DMS79 treated with DMSO at 0.1 percent for 48 hours (cell line): ENCODE measurements around the gene SNTG2.

Experiments used
- DNase-seq: peaks from one replicate; lab custom pipeline; 2025; lab: John Stamatoyannopoulos, UW

SNTG2 gene

DNA sequence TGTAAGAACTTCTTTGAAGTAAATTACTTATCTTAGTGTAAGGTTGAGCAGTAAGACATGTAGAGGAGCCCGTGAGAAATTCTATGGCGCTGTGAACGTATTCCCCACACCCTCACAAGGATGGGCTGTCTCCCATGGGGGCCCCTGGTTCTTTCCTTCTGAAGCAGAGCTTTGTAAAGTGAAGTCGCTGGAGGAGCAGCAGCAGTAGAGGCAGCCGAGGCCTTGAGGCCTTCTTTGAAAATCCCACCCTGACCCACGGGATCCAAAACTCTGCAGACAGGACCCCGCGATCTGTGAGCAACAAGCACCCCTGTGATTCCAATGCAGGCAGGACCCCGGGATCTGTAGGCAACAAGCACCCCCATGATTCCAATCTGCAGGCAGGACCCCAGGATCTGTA lies 23.8 kb upstream of the SNTG2 start:
- DNase-seq = no peak

DNA sequence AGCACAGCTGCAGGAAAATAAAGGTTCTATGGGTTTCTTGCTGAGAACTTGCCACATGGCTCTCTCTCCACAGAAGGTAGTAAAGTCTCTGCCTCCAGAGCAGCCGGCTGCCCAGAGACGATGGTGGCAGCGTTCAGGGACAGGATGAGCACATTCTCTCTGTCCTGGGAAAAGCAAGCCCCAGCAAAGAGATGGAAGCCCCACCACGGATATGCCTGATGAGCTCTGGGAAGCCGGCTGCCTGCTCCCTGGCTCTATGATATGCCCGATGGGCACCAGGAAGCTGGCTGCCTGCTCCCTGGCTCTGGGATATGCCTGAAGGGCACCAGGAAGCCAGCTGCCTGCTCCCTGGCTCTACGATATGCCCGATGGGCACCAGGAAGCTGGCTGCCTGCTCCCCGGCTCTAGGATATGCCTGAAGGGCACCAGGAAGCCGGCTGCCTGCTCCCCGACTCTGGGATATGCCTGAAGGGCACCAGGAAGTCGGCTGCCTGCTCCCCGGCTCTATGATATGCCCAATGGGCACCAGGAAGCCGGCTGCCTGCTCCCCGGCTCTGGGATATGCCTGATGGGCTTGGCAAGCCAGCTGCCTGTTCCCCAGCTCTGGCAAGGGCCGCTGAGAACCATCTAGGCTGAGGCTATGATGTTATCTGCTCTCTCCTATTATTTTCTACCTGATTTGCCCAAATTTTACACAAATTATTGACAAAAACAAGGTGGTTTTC lies 21.5 kb upstream of the SNTG2 start:
- no peak for DNase-seq

DNA sequence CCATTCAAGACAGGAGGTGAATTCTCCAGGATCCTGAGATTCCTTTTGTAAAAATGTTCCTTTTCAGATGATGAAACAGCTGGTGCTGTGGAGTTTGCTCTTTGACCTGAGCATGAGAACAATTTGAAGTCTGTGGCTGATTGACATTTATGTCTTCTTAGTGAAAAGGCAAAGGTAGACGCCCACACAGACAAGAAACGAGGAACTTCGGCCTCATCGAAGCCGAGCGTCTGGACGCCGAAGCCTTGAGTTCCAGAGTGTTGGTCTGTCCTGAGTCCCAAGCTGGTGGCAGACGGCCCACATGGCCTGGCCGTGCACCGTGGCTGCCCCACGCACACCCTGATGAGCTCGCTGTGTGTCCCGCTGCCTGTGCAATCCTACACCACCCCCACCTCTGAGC lies 20.7 kb upstream of the SNTG2 start:
- DNase-seq = no peak

DNA sequence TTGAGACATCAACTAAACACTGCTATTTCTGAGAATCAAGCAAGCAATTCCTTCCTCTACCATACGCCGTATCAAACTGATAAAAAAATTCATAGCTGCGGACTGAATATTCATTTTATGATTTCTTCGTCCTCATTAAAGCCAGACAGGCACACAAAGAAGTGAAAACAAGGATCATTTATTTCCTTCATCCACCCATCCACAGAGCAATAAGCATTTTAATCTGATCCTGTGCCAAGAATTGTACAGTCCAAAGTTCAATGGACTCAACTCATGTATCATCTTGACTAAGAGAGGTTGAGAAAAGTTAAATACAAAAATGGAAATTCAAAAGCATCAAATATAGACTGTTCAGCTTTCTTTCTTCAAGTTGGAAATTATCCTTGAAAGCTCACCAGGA lies 19.7 kb upstream of the SNTG2 start:
- no peak for DNase-seq

GRCh38 chr2:932320-933115 lies 18.1 kb upstream of the SNTG2 start:
- DNase-seq = no peak

GRCh38 chr2:933734-934295 lies 16.8 kb upstream of the SNTG2 start:
- DNase-seq = no peak

DNA sequence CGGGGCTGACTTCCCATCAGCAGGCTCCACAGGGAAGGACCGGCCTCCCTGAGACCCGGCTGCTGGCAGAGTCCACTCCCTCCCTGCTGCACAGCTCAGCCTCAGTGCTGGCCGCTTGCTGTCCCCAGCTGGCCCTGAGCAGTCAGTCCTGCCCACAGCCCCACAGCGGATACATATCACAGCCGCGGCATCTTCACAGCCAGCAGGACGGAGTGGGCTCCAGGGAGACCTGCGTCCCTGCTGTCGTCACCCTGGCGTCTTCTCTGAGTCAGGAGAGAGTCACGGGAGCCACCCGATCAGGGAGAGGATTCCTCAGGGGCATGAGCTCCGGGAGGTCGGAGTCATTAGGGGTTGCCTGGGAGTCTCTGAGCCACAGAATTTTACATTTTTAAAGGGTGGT lies 13.1 kb upstream of the SNTG2 start:
- no peak for DNase-seq

GRCh38 chr2:938181-939005 lies 12.3 kb upstream of the SNTG2 start:
- no peak for DNase-seq

GRCh38 chr2:939936-940601 lies 10.6 kb upstream of the SNTG2 start:
- no peak for DNase-seq

DNA sequence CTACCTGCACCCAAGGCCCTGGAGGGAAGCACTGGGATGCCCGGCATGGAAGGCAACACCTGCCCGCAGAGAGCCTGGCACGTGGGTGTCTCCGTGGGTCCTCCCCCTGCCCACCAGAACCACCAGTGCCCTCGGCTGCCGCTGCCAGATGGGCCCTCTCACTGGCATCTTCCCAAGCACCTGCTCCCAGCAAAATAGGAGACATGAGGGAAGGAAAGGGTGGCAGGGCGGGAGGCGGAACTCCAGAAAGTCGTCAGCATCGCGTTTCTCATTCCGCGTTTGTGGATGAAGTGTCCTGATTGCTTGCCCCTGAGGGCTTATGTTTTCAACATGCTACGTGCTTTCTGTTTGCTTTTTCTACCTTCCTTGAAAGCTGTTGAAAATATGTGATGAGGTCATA lies 8.8 kb upstream of the SNTG2 start:
- DNase-seq = no peak

- peak; percentile 22 for DNase-seq
These were observed 7.7 kb upstream of the SNTG2 start for GRCh38 chr2:942775-943460.

- DNase-seq = no peak
These were observed 7.2 kb upstream of the SNTG2 start for GRCh38 chr2:943461-943797.

DNA sequence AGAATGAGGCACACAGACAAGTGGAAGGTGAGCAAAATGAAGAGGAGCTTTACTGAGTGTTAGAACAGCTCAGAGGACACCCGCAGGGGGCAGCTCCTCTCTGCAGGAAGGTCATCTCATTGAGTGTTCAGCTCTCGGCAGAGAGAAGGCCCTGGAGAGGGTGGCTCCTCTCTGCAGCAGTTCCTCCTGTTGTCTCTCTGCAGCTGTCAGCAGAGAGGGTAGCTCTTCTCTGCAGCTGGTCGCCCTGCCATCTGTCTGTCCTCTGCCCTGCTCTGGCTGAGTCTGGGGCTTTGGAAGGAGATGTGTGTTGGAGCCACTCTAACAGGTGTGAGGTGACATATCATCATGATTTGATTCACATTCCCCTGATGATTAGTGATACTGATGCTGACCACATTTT lies 6.8 kb upstream of the SNTG2 start:
- no peak for DNase-seq

DNA sequence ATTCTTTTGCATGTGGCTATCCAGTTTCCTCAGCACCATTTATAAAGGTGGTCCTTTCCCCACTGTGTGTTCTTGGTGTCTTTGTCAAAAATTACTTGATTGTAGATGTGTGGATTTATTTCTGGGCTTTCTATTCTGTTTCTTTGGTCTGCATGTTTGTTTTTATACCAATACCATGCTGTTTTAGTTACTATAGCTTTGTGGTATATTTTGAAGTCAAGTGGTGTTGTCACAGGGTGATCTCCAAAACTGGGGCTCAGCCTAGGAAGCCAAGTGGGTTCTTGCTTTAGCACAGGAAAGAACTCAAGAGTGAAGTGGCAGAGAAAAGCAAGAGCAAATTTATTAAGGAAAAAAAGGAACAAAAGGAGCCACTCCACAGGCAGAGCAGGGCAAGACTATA lies 6.0 kb upstream of the SNTG2 start:
- no peak for DNase-seq

DNA sequence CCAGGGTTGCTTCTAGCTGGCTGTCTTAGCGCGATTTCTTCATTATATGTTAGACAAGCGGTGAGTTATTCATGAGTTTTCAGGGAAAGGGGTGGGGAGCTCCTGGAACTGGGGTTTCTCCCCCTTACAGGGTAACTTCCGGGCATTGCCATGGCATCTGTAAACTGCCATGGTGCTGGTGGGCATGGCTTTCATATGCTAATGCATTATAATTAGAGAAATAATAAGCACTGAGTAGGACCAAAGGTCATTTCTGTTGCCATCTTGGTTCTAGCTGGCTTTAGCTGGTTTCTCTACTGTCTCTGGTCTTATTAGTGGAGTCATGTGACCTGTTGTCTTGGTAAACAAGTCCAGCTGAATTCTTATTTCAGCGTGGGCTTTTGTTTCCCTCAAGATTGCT lies 5.5 kb upstream of the SNTG2 start:
- no peak for DNase-seq

DNA sequence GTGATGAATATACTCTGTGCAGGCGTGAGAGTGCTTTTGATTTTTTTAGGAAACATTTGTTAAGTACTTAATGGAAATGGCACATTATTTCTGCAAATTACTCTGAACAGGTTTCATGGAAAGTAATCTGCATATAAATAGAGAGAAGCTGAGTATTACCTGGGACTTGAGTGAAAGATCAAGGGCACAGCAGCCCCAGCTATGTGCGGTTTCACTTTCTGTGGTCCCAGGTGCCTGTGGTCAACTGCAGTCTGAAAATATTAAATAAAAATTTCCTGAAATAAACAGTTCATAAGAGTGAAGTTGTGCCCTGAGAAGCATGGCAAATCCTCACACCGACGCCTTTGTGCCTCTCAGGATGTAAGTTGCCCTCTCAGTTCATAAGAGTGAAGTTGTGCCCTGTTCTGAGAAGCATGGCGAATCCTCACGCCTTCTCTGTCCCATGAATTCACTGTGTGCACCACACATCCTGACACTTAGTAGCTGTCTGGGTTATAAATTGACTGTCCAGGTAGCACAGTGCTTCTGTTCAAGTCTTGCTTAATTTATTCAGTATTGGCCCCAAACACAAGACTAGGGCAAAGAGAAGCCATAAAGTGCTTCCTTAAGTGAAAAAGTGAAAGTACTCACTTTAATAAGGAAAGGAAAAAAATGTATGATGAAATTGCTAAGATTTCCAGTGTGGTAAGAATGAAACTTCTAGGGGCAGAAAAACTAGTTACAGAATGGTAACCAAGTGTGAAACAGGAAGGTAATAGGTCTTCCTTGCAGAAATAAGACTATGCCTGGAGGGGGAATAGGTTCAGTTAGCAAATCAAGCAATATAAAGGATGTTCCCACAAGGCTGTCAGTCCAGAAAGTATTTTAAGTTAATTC lies 4.3 kb upstream of the SNTG2 start:
- peak; percentile 58 for DNase-seq

DNA sequence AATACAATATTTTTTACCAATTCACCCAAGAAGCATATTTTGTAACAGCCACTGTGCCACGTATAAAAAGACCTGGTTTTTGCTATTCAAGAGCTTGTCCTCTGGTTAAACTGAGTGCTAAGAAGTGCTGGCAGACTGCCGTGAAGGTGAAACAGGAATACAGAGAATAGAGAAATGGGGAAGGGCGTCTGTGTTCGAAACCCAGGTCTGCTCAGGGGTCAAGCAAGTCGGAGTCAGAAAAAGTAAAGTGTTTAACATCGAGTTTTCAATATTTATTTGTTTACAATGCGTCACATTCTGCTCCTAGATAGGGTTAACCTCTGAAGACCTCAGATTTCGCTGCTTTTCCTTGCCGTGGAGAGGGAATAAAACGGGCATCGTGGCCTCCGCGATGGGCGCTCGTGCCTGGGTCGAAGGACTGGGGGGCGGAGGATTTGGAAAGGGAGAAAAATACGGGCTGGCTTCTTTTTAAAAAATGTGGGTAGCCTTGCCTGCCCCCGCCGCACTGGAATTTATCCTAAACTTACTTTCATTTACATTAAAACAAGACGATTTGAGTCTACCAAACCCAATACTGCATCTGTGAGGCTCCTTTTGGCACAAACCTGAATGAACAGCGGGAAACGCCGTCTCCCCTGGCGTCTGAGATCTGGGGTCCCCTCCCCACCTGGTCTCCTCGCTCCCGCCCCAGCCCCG lies 1.1 kb upstream of the SNTG2 start:
- DNase-seq = peak; percentile 70

- no peak for DNase-seq
These were observed 766 bp downstream of the SNTG2 start for GRCh38 chr2:951224-952006.

DNA sequence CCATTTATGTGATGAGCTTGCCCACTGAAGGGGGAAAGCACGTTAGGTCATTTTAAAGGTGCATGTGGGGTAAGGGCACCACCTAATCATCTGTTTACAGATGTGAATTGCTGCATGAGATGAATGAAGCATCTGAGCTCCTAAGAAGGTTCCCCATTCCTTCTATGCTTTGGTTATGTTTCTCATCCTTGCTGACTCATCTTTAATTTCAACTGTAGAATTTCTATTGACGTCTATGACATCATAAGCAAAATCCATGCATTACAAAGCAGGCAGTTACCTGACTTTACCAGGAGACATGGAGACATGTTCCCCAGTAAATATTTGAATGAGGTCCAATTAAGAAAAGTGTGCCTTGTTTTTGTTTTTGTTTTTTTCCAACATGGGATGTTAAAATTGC lies 2.8 kb downstream of the SNTG2 start:
- DNase-seq = no peak
